Thyroid gland (tissue), 4 donors: ENCODE measurements around the gene TIAM2.

ENCODE experiments used
- POLR2A ChIP-seq, 2 donors: fragments of 450-650 bp; IDR thresholded peaks; one replicate each; pipeline ENCODE4 v1.6.1; 2017; ENCODE audit warnings: antibody characterized with exemption in 2 of 2, mild to moderate bottlenecking in 2 of 2, moderate library complexity in 1 of 2
- TF ChIP-seq, protein P1 (sequence below), 6 experiments: fragments of 200-600 bp in 3 of 6; fragments of 450-650 bp in 3 of 6; sonication (generic) in 3 of 6; IDR thresholded peaks; one replicate each; pipeline ENCODE4 v1.5.1; 2016 to 2019; ENCODE audit warnings: antibody characterized with exemption in 6 of 6, mild to moderate bottlenecking in 2 of 6, inconsistent platforms in 1 of 6, moderate library complexity in 1 of 6

GRCh38 chr6:155050311-155050710 is 55.2 kb downstream of the TIAM2 start:
- TF ChIP-seq, protein P1, sequence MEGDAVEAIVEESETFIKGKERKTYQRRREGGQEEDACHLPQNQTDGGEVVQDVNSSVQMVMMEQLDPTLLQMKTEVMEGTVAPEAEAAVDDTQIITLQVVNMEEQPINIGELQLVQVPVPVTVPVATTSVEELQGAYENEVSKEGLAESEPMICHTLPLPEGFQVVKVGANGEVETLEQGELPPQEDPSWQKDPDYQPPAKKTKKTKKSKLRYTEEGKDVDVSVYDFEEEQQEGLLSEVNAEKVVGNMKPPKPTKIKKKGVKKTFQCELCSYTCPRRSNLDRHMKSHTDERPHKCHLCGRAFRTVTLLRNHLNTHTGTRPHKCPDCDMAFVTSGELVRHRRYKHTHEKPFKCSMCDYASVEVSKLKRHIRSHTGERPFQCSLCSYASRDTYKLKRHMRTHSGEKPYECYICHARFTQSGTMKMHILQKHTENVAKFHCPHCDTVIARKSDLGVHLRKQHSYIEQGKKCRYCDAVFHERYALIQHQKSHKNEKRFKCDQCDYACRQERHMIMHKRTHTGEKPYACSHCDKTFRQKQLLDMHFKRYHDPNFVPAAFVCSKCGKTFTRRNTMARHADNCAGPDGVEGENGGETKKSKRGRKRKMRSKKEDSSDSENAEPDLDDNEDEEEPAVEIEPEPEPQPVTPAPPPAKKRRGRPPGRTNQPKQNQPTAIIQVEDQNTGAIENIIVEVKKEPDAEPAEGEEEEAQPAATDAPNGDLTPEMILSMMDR (IDR thresholded peaks at IDR 0.05) = no peak
- no peak for TF ChIP-seq POLR2A (IDR thresholded peaks at IDR 0.05)
